ENCODE data around the gene PLXNA1. TPM values are rescaled to one million over a fixed set of nuclear protein-coding genes. Genes with fewer than 3 reads are reported as not detected.

PLXNA1 gene
- total RNA-seq, 2 donors from 2014 or later = 17.0 to 49.5 TPM

DNA sequence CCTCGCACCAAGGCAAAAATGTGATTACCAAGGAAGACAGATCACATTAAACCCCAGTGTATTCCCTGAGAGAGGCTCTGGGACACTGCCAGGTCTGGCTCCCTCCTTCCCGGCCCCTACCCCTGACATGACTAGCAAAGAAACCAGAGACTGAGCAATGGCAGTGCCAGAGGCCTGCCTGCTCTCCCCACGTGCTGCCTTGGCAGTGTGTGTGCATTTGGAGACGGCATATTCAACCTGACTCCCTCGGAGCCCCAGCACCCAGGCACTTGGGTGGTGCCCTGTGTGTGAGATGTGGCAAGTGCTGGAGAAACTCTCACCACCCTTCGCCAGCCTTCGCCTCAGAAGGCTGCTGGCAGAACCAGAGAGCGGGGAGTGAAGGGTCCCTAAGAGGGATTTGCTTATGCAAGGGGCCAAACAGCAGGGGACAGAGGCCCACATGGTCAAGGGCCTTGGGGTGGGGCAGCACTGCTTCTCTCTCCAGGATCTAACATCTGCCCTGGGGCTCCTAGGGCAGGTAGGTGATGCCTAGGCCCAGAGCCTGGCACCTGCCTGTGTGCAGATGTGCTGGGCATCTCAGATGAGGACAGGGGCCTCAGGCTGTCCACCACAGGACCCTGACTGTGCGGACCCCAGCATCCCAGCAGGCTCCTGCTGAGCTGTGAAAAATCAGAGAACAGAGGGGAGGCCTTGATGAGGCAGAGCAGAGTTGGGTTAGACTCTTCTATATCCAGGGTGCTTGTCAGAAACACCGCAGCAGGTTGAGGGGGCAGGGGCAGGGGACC lies 23.6 kb upstream of the PLXNA1 start:
- peaks cover 4% of the 10 kb centered on the region for H3K4me1 ChIP-seq (replicated peaks)
- intact Hi-C loops (cut with DNase I) = no loop called here
- H3K27ac ChIP-seq = no peak overlapping the region

DNA sequence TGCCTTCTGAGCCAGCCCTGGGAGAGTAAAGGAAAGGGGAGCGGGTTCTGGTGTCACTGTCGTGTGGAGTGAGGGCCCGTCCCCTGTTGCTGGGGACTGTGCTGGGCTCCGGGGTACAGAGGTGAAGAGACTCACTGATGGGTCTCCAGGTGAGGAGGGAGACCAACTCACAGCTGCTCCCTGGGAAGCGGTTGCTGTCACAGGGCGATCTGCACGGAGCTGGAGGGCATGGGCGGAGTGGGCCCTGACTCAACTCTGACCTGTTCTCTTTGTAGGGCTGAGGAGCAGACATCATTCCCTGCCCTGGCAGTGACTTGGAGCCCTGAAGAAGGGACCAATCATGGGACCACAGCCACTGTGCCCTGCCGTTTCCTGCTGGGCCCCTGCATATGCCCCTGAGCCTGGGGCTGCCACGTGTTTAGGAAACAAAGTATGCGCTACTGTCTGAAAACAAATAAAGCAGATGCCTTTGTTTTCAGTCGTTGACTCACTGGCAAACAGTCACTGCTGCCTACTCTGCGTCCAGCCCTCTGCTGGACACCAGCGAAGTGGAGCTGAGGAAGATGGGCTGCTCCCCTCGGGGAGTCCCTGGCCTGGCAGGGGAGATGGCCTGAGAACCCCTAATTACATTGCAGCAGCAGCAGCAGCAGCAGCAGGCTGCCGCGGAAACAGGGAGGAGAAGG lies 22.9 kb upstream of the PLXNA1 start:
- Histone ChIP-seq H3K27ac (no peak overlapping the region), H3K4me3 (no peak overlapping the region), H3K9me3 (no peaks in the 10 kb centered on the region), H3K4me1 (replicated peaks) (peaks cover 4% of the 10 kb centered on the region), H3K36me3 (no peaks in the 10 kb centered on the region), H3K27me3 (replicated peaks; ENCODE audit: insufficient read depth) (peaks cover 2% of the 10 kb centered on the region)
- intact Hi-C loops (cut with DNase I) = no loop called here
- DNase-seq (ENCODE audit: low spot score) = no peak
- TF ChIP-seq POLR2A (IDR thresholded peaks at IDR 0.05) (no peak), POLR2AphosphoS5 (IDR thresholded peaks at IDR 0.05) (no peak)
- TF ChIP-seq, protein P1, sequence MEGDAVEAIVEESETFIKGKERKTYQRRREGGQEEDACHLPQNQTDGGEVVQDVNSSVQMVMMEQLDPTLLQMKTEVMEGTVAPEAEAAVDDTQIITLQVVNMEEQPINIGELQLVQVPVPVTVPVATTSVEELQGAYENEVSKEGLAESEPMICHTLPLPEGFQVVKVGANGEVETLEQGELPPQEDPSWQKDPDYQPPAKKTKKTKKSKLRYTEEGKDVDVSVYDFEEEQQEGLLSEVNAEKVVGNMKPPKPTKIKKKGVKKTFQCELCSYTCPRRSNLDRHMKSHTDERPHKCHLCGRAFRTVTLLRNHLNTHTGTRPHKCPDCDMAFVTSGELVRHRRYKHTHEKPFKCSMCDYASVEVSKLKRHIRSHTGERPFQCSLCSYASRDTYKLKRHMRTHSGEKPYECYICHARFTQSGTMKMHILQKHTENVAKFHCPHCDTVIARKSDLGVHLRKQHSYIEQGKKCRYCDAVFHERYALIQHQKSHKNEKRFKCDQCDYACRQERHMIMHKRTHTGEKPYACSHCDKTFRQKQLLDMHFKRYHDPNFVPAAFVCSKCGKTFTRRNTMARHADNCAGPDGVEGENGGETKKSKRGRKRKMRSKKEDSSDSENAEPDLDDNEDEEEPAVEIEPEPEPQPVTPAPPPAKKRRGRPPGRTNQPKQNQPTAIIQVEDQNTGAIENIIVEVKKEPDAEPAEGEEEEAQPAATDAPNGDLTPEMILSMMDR (IDR thresholded peaks at IDR 0.05) = peak in 2 of 4 experiments; percentile 14 to 37
- 53% methylated on average over 17 of the region's 17 CpGs for WGBS

More for the DNA sequence above, 23.6 kb upstream of the PLXNA1 start:
- DNase-seq (ENCODE audit: low spot score) = no peak
- TF ChIP-seq, protein P1 (IDR thresholded peaks at IDR 0.05) = no peak
- TF ChIP-seq POLR2A (IDR thresholded peaks at IDR 0.05) = no peak
- no peak for TF ChIP-seq POLR2AphosphoS5 (IDR thresholded peaks at IDR 0.05)
- WGBS = 83% methylated on average over 10 of the region's 10 CpGs
- Histone ChIP-seq H3K4me3 (no peak overlapping the region), H3K36me3 (no peaks in the 10 kb centered on the region), H3K9me3 (no peaks in the 10 kb centered on the region), H3K27me3 (replicated peaks; ENCODE audit: insufficient read depth) (peaks cover 2% of the 10 kb centered on the region)

DNA sequence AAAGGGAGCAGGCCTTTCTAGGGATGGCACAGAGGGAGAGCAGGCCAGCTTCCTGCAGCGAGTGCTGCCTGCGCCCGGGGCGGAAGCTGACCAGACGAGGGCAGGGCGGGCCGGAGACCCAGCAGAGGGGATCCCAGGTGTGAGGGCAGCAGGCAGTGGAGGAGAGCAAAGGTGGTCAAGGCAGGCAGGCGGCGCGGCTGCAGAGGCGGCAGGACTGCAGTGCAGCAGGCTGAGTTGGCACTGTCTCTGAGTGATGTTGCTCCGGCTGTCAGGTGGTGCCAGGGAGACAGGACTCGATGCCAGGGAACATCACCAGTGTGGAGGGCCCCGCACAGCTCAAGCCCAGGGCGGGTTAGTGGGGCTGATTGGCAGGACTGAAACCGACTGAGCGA lies 22.3 kb upstream of the PLXNA1 start:
- intact Hi-C loops (cut with DNase I) = no loop called here
- TF ChIP-seq POLR2A (IDR thresholded peaks at IDR 0.05) = no peak
- TF ChIP-seq, protein P1 (IDR thresholded peaks at IDR 0.05) = peak in 1 of 4 experiments; percentile 3
- DNase-seq (ENCODE audit: low spot score) = no peak
- Histone ChIP-seq H3K27ac (no peak overlapping the region), H3K36me3 (no peaks in the 10 kb centered on the region), H3K9me3 (no peaks in the 10 kb centered on the region), H3K4me1 (replicated peaks) (peaks cover 4% of the 10 kb centered on the region), H3K4me3 (no peak overlapping the region), H3K27me3 (replicated peaks; ENCODE audit: insufficient read depth) (peaks cover 2% of the 10 kb centered on the region)
- WGBS = 65% methylated on average over 17 of the region's 17 CpGs

DNA sequence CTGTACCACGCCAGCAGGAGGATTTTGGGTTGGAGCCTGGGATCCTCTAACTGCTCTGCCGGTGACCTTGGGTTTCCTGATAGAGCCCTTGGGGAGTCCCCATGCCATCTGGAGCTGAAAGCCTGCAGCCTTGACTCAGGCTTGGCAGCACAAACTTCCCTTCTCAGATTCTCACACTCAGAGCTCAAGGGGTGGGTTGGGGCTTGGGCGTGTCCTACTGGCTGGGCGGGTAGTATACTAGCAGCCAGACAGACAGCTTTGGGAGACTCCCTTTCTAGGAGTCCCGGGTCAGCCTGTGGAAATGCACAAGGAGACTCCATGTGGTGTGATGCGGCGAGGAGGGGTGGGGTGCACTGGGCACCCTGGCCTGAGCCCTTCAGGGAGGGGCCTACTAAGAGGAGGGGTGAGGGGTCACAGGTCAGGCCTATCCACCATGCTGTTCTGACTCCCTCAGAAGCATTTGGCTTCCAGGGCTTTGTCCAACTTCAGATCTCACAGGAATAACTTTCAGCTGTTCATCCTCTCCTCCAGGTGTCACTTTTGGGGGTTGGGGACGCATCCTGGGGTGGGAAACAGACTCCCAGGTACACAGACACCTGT lies 21.6 kb upstream of the PLXNA1 start:
- Histone ChIP-seq H3K36me3 (no peaks in the 10 kb centered on the region), H3K4me1 (replicated peaks) (peaks cover 4% of the 10 kb centered on the region), H3K27me3 (replicated peaks; ENCODE audit: insufficient read depth) (peaks cover 2% of the 10 kb centered on the region), H3K9me3 (no peaks in the 10 kb centered on the region), H3K4me3 (no peak overlapping the region), H3K27ac (no peak overlapping the region)
- intact Hi-C loops (cut with DNase I) = no loop called here
- TF ChIP-seq, protein P1 (IDR thresholded peaks at IDR 0.05) = no peak
- TF ChIP-seq POLR2A (IDR thresholded peaks at IDR 0.05) (no peak), POLR2AphosphoS5 (IDR thresholded peaks at IDR 0.05) (no peak)
- peak; percentile 55 for DNase-seq (ENCODE audit: low spot score)
- WGBS = 62% methylated on average over 6 of the region's 8 CpGs

All from prostate gland (tissue), 2 donors.